GM12891 (cell line): ENCODE data around the gene PCSK5.

Source experiments
- DNase-seq: peaks from one replicate; pipeline ENCODE4 v3.0.0; 2011; ENCODE audit warnings: low spot score; ENCODE audit not compliant: insufficient read length
- FAIRE-seq: peaks from 2 replicates; lab custom pipeline; 2011; peaks lifted over from hg19 to GRCh38; lab: Jason Lieb, UNC
- PAX5 ChIP-seq: IDR thresholded peaks from 2 replicates; pipeline ENCODE4 v1.6.1; 2011; ENCODE audit warnings: low read length, moderate library complexity, mild to moderate bottlenecking; ENCODE audit not compliant: insufficient read depth, severe bottlenecking
- POLR2A ChIP-seq: IDR thresholded peaks from 2 replicates; pipeline ENCODE4 v1.6.1; 2011; ENCODE audit warnings: low read depth, low read length, control low read depth
- POLR2AphosphoS5 ChIP-seq: IDR thresholded peaks from 2 replicates; pipeline ENCODE4 v1.6.1; 2011; ENCODE audit warnings: low read depth, low read length, control low read depth
- POU2F2 ChIP-seq: IDR thresholded peaks from 2 replicates; pipeline ENCODE4 v1.6.1; 2011; ENCODE audit warnings: low read depth, mild to moderate bottlenecking, control low read depth, low read length, moderate library complexity
- SPI1 ChIP-seq: IDR thresholded peaks from 2 replicates; pipeline ENCODE4 v1.6.1; 2011; ENCODE audit warnings: low read depth, low read length, control low read depth
- TAF1 ChIP-seq: IDR thresholded peaks from 2 replicates; pipeline ENCODE4 v1.6.1; 2011; ENCODE audit warnings: low read depth, low read length, control low read depth

The PCSK5 gene

GRCh38 chr9:75990576-75991304 lies 100.3 kb downstream of the PCSK5 start:
- TF ChIP-seq PAX5 = no peak
- no peak for TF ChIP-seq SPI1
- FAIRE-seq = no peak
- no peak for DNase-seq

GRCh38 chr9:75992482-75993206 lies 102.2 kb downstream of the PCSK5 start:
- no peak for DNase-seq
- TF ChIP-seq TAF1 (no peak), SPI1 (no peak), POLR2A (no peak), POLR2AphosphoS5 (no peak), POU2F2 (no peak), PAX5 (no peak)
- FAIRE-seq = no peak

- no peak for FAIRE-seq
- DNase-seq = no peak
- TF ChIP-seq PAX5 (no peak), TAF1 (no peak), SPI1 (no peak), POU2F2 (no peak), POLR2AphosphoS5 (no peak), POLR2A (no peak)
These were observed 103.0 kb downstream of the PCSK5 start for GRCh38 chr9:75993434-75993833.

GRCh38 chr9:75995066-75995465 lies 104.6 kb downstream of the PCSK5 start:
- no peak for DNase-seq
- FAIRE-seq = no peak
- no peak for TF ChIP-seq TAF1
- TF ChIP-seq POLR2AphosphoS5 = no peak

- FAIRE-seq (no peak), DNase-seq (no peak)
- TF ChIP-seq POU2F2 (no peak), TAF1 (no peak), PAX5 (no peak), POLR2A (no peak), SPI1 (no peak), POLR2AphosphoS5 (no peak)
These were observed 106.3 kb downstream of the PCSK5 start for GRCh38 chr9:75996726-75997125.

- FAIRE-seq (no peak), DNase-seq (no peak)
- TF ChIP-seq POLR2AphosphoS5 (no peak), PAX5 (no peak), POLR2A (no peak), POU2F2 (no peak), SPI1 (no peak), TAF1 (no peak)
These were observed 106.7 kb downstream of the PCSK5 start for GRCh38 chr9:75997206-75997605.

GRCh38 chr9:75998096-75998780 lies 107.8 kb downstream of the PCSK5 start:
- FAIRE-seq (no peak), DNase-seq (no peak)
- TF ChIP-seq POU2F2 (no peak), TAF1 (no peak)

- FAIRE-seq (no peak), DNase-seq (no peak)
- TF ChIP-seq POLR2AphosphoS5 = no peak
- no peak for TF ChIP-seq SPI1
- no peak for TF ChIP-seq POLR2A
- TF ChIP-seq TAF1 = no peak
- TF ChIP-seq POU2F2 = no peak
These were observed 111.0 kb downstream of the PCSK5 start for GRCh38 chr9:76001459-76001858.

GRCh38 chr9:76003041-76003440 lies 112.6 kb downstream of the PCSK5 start:
- DNase-seq = no peak
- no peak for TF ChIP-seq POU2F2
- TF ChIP-seq PAX5 = no peak
- no peak for TF ChIP-seq SPI1
- TF ChIP-seq POLR2AphosphoS5 = no peak
- TF ChIP-seq TAF1 = no peak
- no peak for TF ChIP-seq POLR2A
- no peak for FAIRE-seq

GRCh38 chr9:76004526-76004925 lies 114.1 kb downstream of the PCSK5 start:
- FAIRE-seq = no peak
- no peak for DNase-seq
- no peak for TF ChIP-seq POU2F2
- no peak for TF ChIP-seq TAF1
- TF ChIP-seq SPI1 = no peak
- TF ChIP-seq POLR2A = no peak
- TF ChIP-seq PAX5 = no peak
- TF ChIP-seq POLR2AphosphoS5 = no peak
